GM18867 (cell line): ENCODE data around the gene NUP160.

Experiments
- ATAC-seq: cut with Tn5 transposase; IDR thresholded peaks from one replicate; pipeline ENCODE4 v1.9.1; 2021; ENCODE audit warnings: mild to moderate bottlenecking, moderate library complexity; ENCODE audit not compliant: unreplicated experiment

The NUP160 gene

GRCh38 chr11:47731475-47731874, 116.7 kb downstream of the NUP160 start:
- ATAC-seq: no peak
